Ectodermal cell (in vitro differentiated cells): Measurements from ENCODE around the gene RAB30.
A peak's percentile ranks its signal among the peaks of the same experiment; 100 is the strongest.

Source experiments
- H3K27ac ChIP-seq: 2 replicates; pipeline ENCODE4 v1.7.0; 2013; ENCODE audit warnings: mild to moderate bottlenecking, low read depth, low read length; ENCODE audit not compliant: insufficient read depth, poor library complexity, severe bottlenecking
- H3K27me3 ChIP-seq: 2 replicates; pipeline ENCODE4 v1.7.0; 2013; ENCODE audit warnings: mild to moderate bottlenecking, low read length; ENCODE audit not compliant: insufficient read depth, control insufficient read depth, poor library complexity, severe bottlenecking
- H3K36me3 ChIP-seq: one replicate; pipeline ENCODE4 v1.7.0; 2013; ENCODE audit warnings: low read length; ENCODE audit not compliant: control insufficient read depth, insufficient read depth
- H3K4me1 ChIP-seq: one replicate; pipeline ENCODE4 v1.7.0; 2013; ENCODE audit warnings: low read length; ENCODE audit not compliant: control insufficient read depth, insufficient read depth
- H3K4me3 ChIP-seq: 2 replicates; pipeline ENCODE4 v1.7.0; 2013; ENCODE audit warnings: low read depth, low read length, control low read depth; ENCODE audit not compliant: insufficient read depth
- H3K9me3 ChIP-seq: 2 replicates; pipeline ENCODE4 v1.7.0; 2013; ENCODE audit warnings: mild to moderate bottlenecking, low read length, moderate library complexity; ENCODE audit not compliant: control insufficient read depth
- WGBS, 2 experiments: methylation state at CpG; one replicate each; pipeline ENCODE4 v1.1.7; 2013; ENCODE audit warnings: missing lambda C conversion rate in 2 of 2; 5-methylcytosine and 5-hydroxymethylcytosine counted together

Gene RAB30

DNA sequence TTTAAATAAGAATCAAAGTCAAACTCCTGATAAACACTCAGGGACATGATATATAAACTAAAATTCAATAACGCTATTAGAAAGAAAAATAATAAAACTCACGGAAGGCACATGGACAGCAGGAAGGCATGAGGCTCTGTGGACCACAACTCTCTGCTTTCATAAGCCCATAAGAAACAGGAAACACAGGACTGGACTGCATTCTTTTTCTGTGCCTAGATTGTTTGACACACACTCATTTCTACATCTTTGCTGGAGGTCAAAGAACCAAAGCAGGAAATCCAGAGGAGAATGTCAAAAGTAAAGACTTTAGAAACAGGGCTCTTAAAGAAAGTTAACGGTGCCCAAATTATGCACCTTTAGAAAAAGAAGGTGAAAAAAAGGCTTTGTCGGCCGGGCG lies 71.3 kb downstream of the RAB30 start:
- H3K27ac ChIP-seq, result no peak overlapping the region
- WGBS, 2 experiments, result 94% methylated on average over 6 of the region's 6 CpGs
- H3K9me3 ChIP-seq, result no peaks in the 10 kb centered on the region
- no peaks in the 10 kb centered on the region for H3K27me3 ChIP-seq
- H3K4me3 ChIP-seq, result no peak overlapping the region
- no peaks in the 10 kb centered on the region for H3K36me3 ChIP-seq
- no peaks in the 10 kb centered on the region for H3K4me1 ChIP-seq

DNA sequence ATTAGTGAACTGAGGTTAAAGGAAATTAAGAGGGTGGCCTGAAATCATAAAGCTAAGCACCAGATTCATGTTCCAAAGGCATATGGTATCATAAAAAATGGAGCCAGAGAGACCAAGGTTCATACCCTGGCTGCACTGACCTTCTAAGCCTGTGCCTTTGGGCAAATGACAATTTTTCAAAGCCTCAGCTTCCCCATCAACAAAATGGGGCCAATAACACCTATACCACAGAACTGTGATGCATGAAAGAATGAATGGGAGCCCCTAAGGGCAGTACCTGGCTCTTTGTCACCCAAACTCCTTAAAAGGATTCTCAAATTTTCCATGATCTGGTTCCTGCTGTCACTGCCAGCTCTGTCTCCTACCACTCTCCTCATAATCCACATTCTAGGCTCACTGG lies 72.5 kb downstream of the RAB30 start:
- Histone ChIP-seq H3K27me3 (no peaks in the 10 kb centered on the region), H3K4me1 (no peaks in the 10 kb centered on the region), H3K4me3 (no peak overlapping the region), H3K9me3 (no peaks in the 10 kb centered on the region), H3K27ac (no peak overlapping the region), H3K36me3 (no peaks in the 10 kb centered on the region)

GRCh38 chr11:82998697-82999096 lies 73.0 kb downstream of the RAB30 start:
- no peaks in the 10 kb centered on the region for H3K4me1 ChIP-seq
- no peaks in the 10 kb centered on the region for H3K9me3 ChIP-seq
- 89 to 97% methylated on average over 2 of the region's 2 CpGs for WGBS, 2 experiments
- H3K27me3 ChIP-seq, result no peaks in the 10 kb centered on the region
- H3K36me3 ChIP-seq, result no peaks in the 10 kb centered on the region
- H3K27ac ChIP-seq, result no peak overlapping the region
- no peak overlapping the region for H3K4me3 ChIP-seq

- Histone ChIP-seq H3K36me3 (no peaks in the 10 kb centered on the region), H3K27ac (no peak overlapping the region), H3K4me3 (no peak overlapping the region), H3K4me1 (no peaks in the 10 kb centered on the region), H3K9me3 (no peaks in the 10 kb centered on the region), H3K27me3 (no peaks in the 10 kb centered on the region)
- WGBS, 2 experiments, result 91% methylated on average over 14 of the region's 14 CpGs
Measured at GRCh38 chr11:82996966-82997606, 74.6 kb downstream of the RAB30 start.

GRCh38 chr11:82995754-82996398 lies 75.8 kb downstream of the RAB30 start:
- Histone ChIP-seq H3K9me3 (no peaks in the 10 kb centered on the region), H3K4me3 (no peak overlapping the region), H3K27me3 (no peaks in the 10 kb centered on the region), H3K4me1 (no peaks in the 10 kb centered on the region), H3K36me3 (no peaks in the 10 kb centered on the region), H3K27ac (no peak overlapping the region)
- WGBS, 2 experiments, result 85 to 90% methylated on average over 3 to 4 of the region's 4 CpGs

DNA sequence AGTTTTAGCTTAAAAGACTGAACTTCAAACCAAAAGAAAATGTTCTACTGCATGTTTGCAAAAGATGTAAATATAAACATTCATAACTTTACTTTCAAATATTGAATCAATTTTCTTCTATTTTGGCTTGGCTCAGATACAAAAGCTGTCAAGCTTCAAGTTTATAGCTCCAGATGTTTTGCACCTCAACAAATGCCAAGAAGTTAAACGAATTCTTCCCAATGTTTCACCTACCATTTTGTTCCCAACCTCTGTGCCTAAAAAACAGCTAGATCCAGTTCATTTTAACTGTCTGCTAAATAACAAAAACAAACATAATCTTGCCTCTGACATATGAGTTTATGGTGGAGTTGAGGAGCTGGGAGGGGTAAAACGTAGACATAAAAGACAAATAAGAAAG lies 76.5 kb downstream of the RAB30 start:
- Histone ChIP-seq H3K36me3 (no peaks in the 10 kb centered on the region), H3K27me3 (no peaks in the 10 kb centered on the region), H3K4me3 (no peak overlapping the region), H3K27ac (no peak overlapping the region), H3K9me3 (no peaks in the 10 kb centered on the region), H3K4me1 (peaks cover under 1% of the 10 kb centered on the region)
- WGBS, 2 experiments, result 90 to 93% methylated on average over 2 of the region's 2 CpGs

DNA sequence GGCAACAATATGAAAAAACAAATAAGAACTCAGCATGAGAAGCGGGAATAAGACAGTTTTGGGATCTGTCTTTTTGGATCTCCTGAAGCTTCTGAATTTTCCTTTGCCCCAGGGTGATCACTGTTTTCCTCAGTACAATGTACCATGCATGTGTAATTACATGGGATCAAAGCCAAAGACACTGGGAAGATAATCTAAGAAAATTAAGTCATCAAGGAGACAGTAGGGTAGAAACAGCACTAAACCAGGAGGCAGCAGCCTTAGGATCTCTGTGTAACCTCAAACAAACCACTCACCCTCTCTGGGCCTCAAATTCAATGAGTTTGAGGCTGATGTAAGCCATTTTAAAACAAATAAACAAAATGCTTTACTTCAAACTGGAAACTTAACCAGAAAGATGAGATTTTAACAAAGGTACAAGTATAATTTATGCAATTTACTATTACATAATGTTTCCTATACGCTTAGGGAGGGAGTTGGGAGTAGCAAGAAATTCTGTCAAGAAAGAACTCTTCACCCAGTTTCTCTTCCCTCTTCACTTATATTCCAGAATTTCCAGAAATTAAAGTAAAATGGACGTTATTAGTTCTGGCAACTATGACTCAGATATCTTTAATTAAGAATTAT lies 77.0 kb downstream of the RAB30 start:
- Histone ChIP-seq H3K27me3 (no peaks in the 10 kb centered on the region), H3K36me3 (no peaks in the 10 kb centered on the region), H3K9me3 (no peaks in the 10 kb centered on the region), H3K4me1 (peaks cover 6% of the 10 kb centered on the region), H3K27ac (no peak overlapping the region), H3K4me3 (no peak overlapping the region)
- 91 to 94% methylated on average over 1 to 2 of the region's 3 CpGs for WGBS, 2 experiments

DNA sequence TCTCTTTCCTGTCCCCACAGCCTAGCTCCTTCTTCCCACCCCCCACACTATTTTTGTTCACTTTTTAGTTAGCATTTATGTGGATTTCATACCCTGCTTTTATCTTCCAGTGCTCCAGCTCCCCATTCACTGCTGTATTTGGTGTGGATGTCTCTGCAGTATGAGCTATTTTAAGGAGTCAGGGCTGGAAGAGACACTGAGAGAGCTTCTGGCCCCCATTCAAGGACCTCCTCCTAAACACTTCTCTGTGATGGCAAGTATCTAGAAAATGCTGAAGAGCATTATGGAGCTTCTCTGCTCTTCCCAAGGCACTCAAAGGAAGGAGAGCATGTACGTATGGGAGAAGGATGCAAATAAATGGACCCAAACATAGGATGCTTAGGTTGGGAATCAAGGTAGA lies 79.5 kb downstream of the RAB30 start:
- Histone ChIP-seq H3K4me1 (peaks cover 15% of the 10 kb centered on the region), H3K27me3 (no peaks in the 10 kb centered on the region), H3K4me3 (no peak overlapping the region), H3K36me3 (no peaks in the 10 kb centered on the region), H3K9me3 (no peaks in the 10 kb centered on the region), H3K27ac (no peak overlapping the region)
- 90 to 100% methylated on average over 1 of the region's 1 CpG for WGBS, 2 experiments

DNA sequence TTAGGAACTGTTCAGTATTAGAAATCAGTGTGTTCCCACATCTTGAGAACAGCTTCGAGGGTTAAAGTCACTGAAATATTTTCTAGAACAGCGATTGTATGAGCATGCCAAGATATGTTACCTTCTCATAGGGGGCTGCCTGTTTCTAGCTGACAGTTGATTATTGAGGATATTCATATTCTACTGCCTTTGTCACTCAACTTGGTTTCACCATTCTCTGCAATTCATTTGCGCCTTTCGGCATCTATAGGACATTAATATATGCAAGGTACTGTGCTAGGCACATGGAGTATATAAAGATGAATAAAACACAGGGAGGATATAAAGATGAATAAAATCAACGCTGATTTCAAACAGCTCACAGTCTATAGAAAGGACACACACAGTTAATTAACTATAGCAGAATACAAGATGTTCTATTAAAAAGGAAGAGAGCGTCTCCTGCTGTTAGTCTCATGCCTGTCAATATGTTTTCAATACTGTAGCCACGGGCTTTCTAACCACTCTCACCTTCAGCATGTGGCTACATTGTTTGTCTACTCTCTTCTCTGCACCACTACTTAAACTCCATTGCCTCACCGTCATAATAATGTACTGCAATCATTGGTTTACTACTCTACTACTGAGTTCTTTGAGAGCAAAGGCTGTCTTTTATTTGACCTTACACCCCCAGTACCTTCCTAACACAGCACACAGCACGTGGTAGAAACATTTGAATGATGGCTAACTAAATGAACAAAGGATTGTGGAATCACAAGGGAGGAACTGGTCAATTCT lies 81.9 kb downstream of the RAB30 start:
- H3K27ac ChIP-seq, result peak overlapping the region; percentile 76
- H3K36me3 ChIP-seq, result no peaks in the 10 kb centered on the region
- no peaks in the 10 kb centered on the region for H3K27me3 ChIP-seq
- peaks cover 15% of the 10 kb centered on the region for H3K4me1 ChIP-seq
- WGBS, 2 experiments, result 77 to 81% methylated on average over 8 to 9 of the region's 9 CpGs
- H3K4me3 ChIP-seq, result no peak overlapping the region
- H3K9me3 ChIP-seq, result no peaks in the 10 kb centered on the region
